Endothelial cell of umbilical vein (primary cell): ENCODE data around the gene INO80B. TPM values are rescaled to one million over a fixed set of nuclear protein-coding genes. Genes with fewer than 3 reads are reported as not detected.

Source experiments
- BruUV-seq: library from RNA; stranded (reverse); fragments of 400-500 nt; replicated peaks from 2 replicates; lab custom pipeline; 2021; lab: Mats Ljungman, UMichigan
- CTCF ChIA-PET: fragments of 300-600, 350-600 bp; sonication (Branson Sonifier 250); formaldehyde crosslinking; loops from one replicate; lab custom pipeline; 2021; ENCODE audit warnings: antibody characterized with exemption, inconsistent platforms; lab: Charles Lee
- POLR2A ChIA-PET: fragments of 300-600, 350-600 bp; sonication (Branson Sonifier 250); formaldehyde crosslinking; loops from one replicate; lab custom pipeline; 2021; ENCODE audit warnings: antibody characterized with exemption, inconsistent platforms; lab: Charles Lee
- DNase-seq: peaks from one replicate; pipeline ENCODE4 v3.0.0-alpha.2; 2011; ENCODE audit warnings: low read depth, low spot score
- FAIRE-seq: peaks from 2 replicates; lab custom pipeline; 2011; peaks lifted over from hg19 to GRCh38; lab: Jason Lieb, UNC
- H2AFZ ChIP-seq: 2 replicates; pipeline ENCODE4 v1.6.0; 2012; ENCODE audit warnings: low read depth, low read length, control low read depth, inconsistent platforms
- H3K27ac ChIP-seq: 2 replicates; pipeline ENCODE4 v1.5.1; 2011; ENCODE audit warnings: low read depth, mild to moderate bottlenecking, control low read depth, low read length, moderate library complexity; ENCODE audit not compliant: insufficient read depth
- H3K27me3 ChIP-seq, 2 experiments: 2 replicates each; pipeline versions ENCODE4 v1.6.0 to v1.6.1; 2011; ENCODE audit warnings: low read length in 2 of 2, mixed read lengths in 1 of 2; ENCODE audit not compliant: control insufficient read depth in 2 of 2, insufficient read depth in 2 of 2
- H3K36me3 ChIP-seq, 2 experiments: 2 replicates in 1 of 2; 3 replicates in 1 of 2; pipeline ENCODE4 v1.5.1; 2011; ENCODE audit warnings: low read length in 2 of 2, mild to moderate bottlenecking in 1 of 2, moderate library complexity in 1 of 2; ENCODE audit not compliant: control insufficient read depth in 2 of 2, insufficient read depth in 2 of 2; ENCODE audit errors: extremely low read depth in 1 of 2
- H3K4me1 ChIP-seq: 3 replicates; pipeline ENCODE4 v1.5.1; 2011; ENCODE audit warnings: mild to moderate bottlenecking, low read length; ENCODE audit not compliant: control insufficient read depth, insufficient read depth; ENCODE audit errors: extremely low read depth
- H3K4me2 ChIP-seq: 2 replicates; pipeline ENCODE4 v1.6.1; 2011; ENCODE audit warnings: low read length, control low read depth, mixed read lengths; ENCODE audit not compliant: insufficient read depth
- H3K4me3 ChIP-seq, 3 experiments: fragments of 200-600 bp in 1 of 3; sonication (generic), shearing (Covaris generic) in 1 of 3; replicated peaks in 1 of 3; 2 replicates each; pipeline ENCODE4 v1.5.1; 2011 to 2016; ENCODE audit warnings: control low read depth in 3 of 3, low read length in 3 of 3, mild to moderate bottlenecking in 2 of 3, inconsistent platforms in 1 of 3, low read depth in 1 of 3, moderate library complexity in 1 of 3; ENCODE audit not compliant: insufficient read depth in 1 of 3
- H3K79me2 ChIP-seq: 2 replicates; pipeline ENCODE4 v1.6.0; 2012; ENCODE audit warnings: low read length, inconsistent platforms; ENCODE audit not compliant: control insufficient read depth, insufficient read depth
- H3K9ac ChIP-seq: replicated peaks from 2 replicates; pipeline ENCODE3; 2011; ENCODE audit warnings: low read length, control low read depth; ENCODE audit not compliant: insufficient read depth; ENCODE audit errors: extremely low read depth
- H3K9me1 ChIP-seq: replicated peaks from 3 replicates; pipeline ENCODE4 v1.6.0; 2011; ENCODE audit warnings: mild to moderate bottlenecking, low read length; ENCODE audit not compliant: control insufficient read depth, insufficient read depth; ENCODE audit errors: extremely low read depth
- H3K9me3 ChIP-seq: replicated peaks from 2 replicates; pipeline ENCODE4 v1.5.1; 2012; ENCODE audit warnings: low read length, inconsistent platforms; ENCODE audit not compliant: control insufficient read depth, insufficient read depth
- H4K20me1 ChIP-seq: replicated peaks from 2 replicates; pipeline ENCODE3; 2011; ENCODE audit warnings: mild to moderate bottlenecking, low read length; ENCODE audit not compliant: control insufficient read depth, insufficient read depth; ENCODE audit errors: extremely low read depth
- CTCF ChIP-seq, 2 donors: IDR thresholded peaks; 1 replicate in 1 of 2; 2 replicates in 1 of 2; pipeline ENCODE4 v1.5.1; 2011; ENCODE audit warnings: low read length in 2 of 2, mild to moderate bottlenecking in 2 of 2, moderate library complexity in 2 of 2, control low read depth in 1 of 2, inconsistent platforms in 1 of 2, low read depth in 1 of 2; ENCODE audit not compliant: insufficient read depth in 1 of 2; ENCODE audit errors: extremely low read depth in 1 of 2
- EZH2 ChIP-seq: IDR thresholded peaks from 2 replicates; pipeline ENCODE4 v1.6.1; 2012; ENCODE audit warnings: borderline replicate concordance, low read depth, mild to moderate bottlenecking, moderate library complexity, low read length, inconsistent platforms; ENCODE audit not compliant: severe bottlenecking
- FOS ChIP-seq: IDR thresholded peaks from 2 replicates; pipeline ENCODE4 v1.6.1; 2011; ENCODE audit warnings: mild to moderate bottlenecking, low read length, moderate library complexity, borderline replicate concordance; ENCODE audit not compliant: insufficient read depth
- GATA2 ChIP-seq: IDR thresholded peaks from 2 replicates; pipeline ENCODE4 v1.7.0; 2011; ENCODE audit warnings: low read depth, mild to moderate bottlenecking, moderate library complexity, mixed read lengths, low read length; ENCODE audit not compliant: insufficient read length, insufficient read depth
- JUN ChIP-seq: IDR thresholded peaks from 2 replicates; pipeline ENCODE4 v1.6.1; 2011; ENCODE audit warnings: borderline replicate concordance, low read depth; ENCODE audit not compliant: insufficient read length, insufficient read depth
- MAX ChIP-seq: IDR thresholded peaks from 2 replicates; pipeline ENCODE4 v1.6.1; 2011; ENCODE audit not compliant: insufficient read depth, insufficient read length
- POLR2A ChIP-seq: IDR thresholded peaks from 2 replicates; pipeline ENCODE4 v1.6.1; 2012; ENCODE audit warnings: low read depth, mild to moderate bottlenecking, control low read depth, low read length
- dilution Hi-C: fragments of 300-500 bp; cut with MboI; formaldehyde crosslinking; loops from one replicate; pipeline ENCODE4 v1.15.0; 2019; ENCODE audit warnings: low sequenced_read_pairs; ENCODE audit not compliant: extremely low pct_ligation_motif_present
- intact Hi-C: fragments of 100-400 bp; cut with micrococcal nuclease; formaldehyde crosslinking; loops from one replicate; pipeline ENCODE4 v1.10.0; 2022
- polyA plus RNA-seq, 4 experiments: library from polyadenylated mRNA; depleted of rRNA in 3 of 4; stranded (reverse) in 3 of 4; unstranded in 1 of 4; fragments of >200 nt; gene quantifications; 2 replicates each; pipeline versions ENCODE4 v1.2.1 to v1.2.3, GENCODE V29; 2011 to 2012; ENCODE audit warnings: missing spikeins in 1 of 4
- total RNA-seq: library from RNA; stranded (reverse); gene quantifications from 2 replicates; pipeline ENCODE4 v1.2.3, GENCODE V29; 2021

INO80B gene
- total and polyA plus RNA-seq, 2 donors (not counting 3 experiments of a cell fraction or from before 2014, with no cell fraction given) = 15.1 to 24.2 TPM

- dilution Hi-C loops = no loop called here
- FAIRE-seq (no peak), DNase-seq (no peak)
- Histone ChIP-seq H3K27ac (no peak overlapping the region), H4K20me1 (no peaks in the 10 kb centered on the region), H3K4me2 (no peak overlapping the region), H3K9ac (no peak overlapping the region), H3K27me3 (no peaks in the 10 kb centered on the region), H3K79me2 (peaks cover 17% of the 10 kb centered on the region), H3K36me3 (peaks cover 0 to 12% of the 10 kb centered on the region in 2 experiments), H3K9me1 (no peaks in the 10 kb centered on the region), H3K4me3 (no peak overlapping the region), H3K4me1 (peaks cover 15% of the 10 kb centered on the region), H2AFZ (no peak overlapping the region), H3K9me3 (no peaks in the 10 kb centered on the region)
- ChIA-PET CTCF (interaction anchor here (0.6 to 1.5 kb wide), 5 partner anchors 12 to 125 kb away, joined by 4 to 8 read pairs (median 4); no protein-coding TSS in a partner anchor), POLR2A (no interaction called here)
- TF ChIP-seq JUN (no peak), POLR2A (no peak), FOS (no peak), MAX (no peak), EZH2 (no peak), GATA2 (no peak), CTCF (IDR thresholded peaks at IDR 0.05; ENCODE audit: extremely low read depth in 1 of 2, insufficient read depth in 1 of 2, low read depth in 1 of 2, low read length in 2 of 2) (no peak)
- intact Hi-C loops = no loop called here
- no TSS peak for BruUV-seq
These were observed 7.3 kb downstream of the INO80B start for GRCh38 chr2:74462054-74462785.
